Vagina (tissue), 2 donors: ENCODE data around the gene FCAMR.

Experiments
- CTCF ChIP-seq, 3 experiments: fragments of 450-650 bp in 2 of 3; fragments of 200-600 bp in 1 of 3; sonication (generic) in 1 of 3; IDR thresholded peaks; one replicate each; pipeline ENCODE4 v1.5.1; 2017 to 2019; ENCODE audit warnings: antibody characterized with exemption in 3 of 3, mild to moderate bottlenecking in 2 of 3, moderate library complexity in 2 of 3
- POLR2AphosphoS5 ChIP-seq, 2 donors: sonication (generic); formaldehyde crosslinking; IDR thresholded peaks; one replicate each; pipeline ENCODE4 v1.9.0; 2017; ENCODE audit warnings: antibody characterized with exemption in 2 of 2, mild to moderate bottlenecking in 2 of 2, low read depth in 1 of 2; ENCODE audit not compliant: insufficient read depth in 1 of 2

GRCh38 chr1:207017615-207018559, 47.6 kb upstream of the FCAMR start:
- TF ChIP-seq CTCF (IDR thresholded peaks at IDR 0.05) (no peak), POLR2AphosphoS5 (IDR thresholded peaks at IDR 0.05; ENCODE audit: insufficient read depth in 1 of 2, low read depth in 1 of 2) (no peak)
